NOMO-1 treated with DMSO at 0.1 percent for 48 hours (cell line): Measurements from ENCODE around the gene CMSS1.

Experiments used
- DNase-seq: peaks from one replicate; lab custom pipeline; 2025; ENCODE audit not compliant: unreplicated experiment; lab: John Stamatoyannopoulos, UW

Gene CMSS1

GRCh38 chr3:99933971-99934750 lies 116.5 kb downstream of the CMSS1 start:
- no peak for DNase-seq

- DNase-seq, result no peak
Observed at GRCh38 chr3:99934975-99935797, 117.5 kb downstream of the CMSS1 start.

GRCh38 chr3:99938270-99938911 lies 120.7 kb downstream of the CMSS1 start:
- DNase-seq, result no peak

GRCh38 chr3:99939876-99940275 lies 122.2 kb downstream of the CMSS1 start:
- DNase-seq, result no peak

GRCh38 chr3:99940350-99940749 lies 122.7 kb downstream of the CMSS1 start:
- DNase-seq, result no peak

- no peak for DNase-seq
Observed at GRCh38 chr3:99941211-99941610, 123.5 kb downstream of the CMSS1 start.

GRCh38 chr3:99943931-99944761 lies 126.5 kb downstream of the CMSS1 start:
- no peak for DNase-seq

GRCh38 chr3:99945328-99945995 lies 127.8 kb downstream of the CMSS1 start:
- no peak for DNase-seq

GRCh38 chr3:99947356-99947755 lies 129.7 kb downstream of the CMSS1 start:
- DNase-seq, result no peak

- DNase-seq, result no peak
Observed at GRCh38 chr3:99948467-99949089, 130.9 kb downstream of the CMSS1 start.

GRCh38 chr3:99949956-99950670 lies 132.5 kb downstream of the CMSS1 start:
- no peak for DNase-seq

- no peak for DNase-seq
Observed at GRCh38 chr3:99950921-99951320, 133.3 kb downstream of the CMSS1 start.

- no peak for DNase-seq
Observed at GRCh38 chr3:99951701-99952100, 134.0 kb downstream of the CMSS1 start.

GRCh38 chr3:99952306-99952705 lies 134.6 kb downstream of the CMSS1 start:
- no peak for DNase-seq

- no peak for DNase-seq
Observed at GRCh38 chr3:99953596-99953995, 135.9 kb downstream of the CMSS1 start.

GRCh38 chr3:99954914-99955644 lies 137.4 kb downstream of the CMSS1 start:
- no peak for DNase-seq

GRCh38 chr3:99955773-99956562 lies 138.3 kb downstream of the CMSS1 start:
- no peak for DNase-seq
